Measurements from ENCODE around the gene KLHDC4. TPM values are rescaled to one million over a fixed set of nuclear protein-coding genes. Genes with fewer than 3 reads are reported as not detected.

Gene KLHDC4
- total RNA-seq, 6 experiments from 2014 or later = 18.4 to 23.7 (median 21.7) TPM

- TF ChIP-seq CTCF (IDR thresholded peaks at IDR 0.05) = no peak
- no peak overlapping the region for H3K27ac Mint-ChIP-seq
- no peak for DNase-seq
- peaks cover 9% of the 10 kb centered on the region for H3K27me3 Mint-ChIP-seq (ENCODE audit: insufficient read depth)
- H3K4me1 Mint-ChIP-seq (ENCODE audit: low read depth) = no peaks in the 10 kb centered on the region
- H3K9me3 Mint-ChIP-seq = no peaks in the 10 kb centered on the region
- H3K4me3 Mint-ChIP-seq = no peak overlapping the region
- H3K36me3 Mint-ChIP-seq (ENCODE audit: low read depth) = no peaks in the 10 kb centered on the region
Measured at GRCh38 chr16:87690911-87691685, 74.7 kb downstream of the KLHDC4 start.

- Mint-ChIP-seq H3K4me3 (no peak overlapping the region), H3K27me3 (ENCODE audit: insufficient read depth) (peaks cover 14% of the 10 kb centered on the region), H3K27ac (no peak overlapping the region), H3K36me3 (ENCODE audit: low read depth) (no peaks in the 10 kb centered on the region), H3K4me1 (ENCODE audit: low read depth) (no peaks in the 10 kb centered on the region), H3K9me3 (no peaks in the 10 kb centered on the region)
- DNase-seq = no peak
- TF ChIP-seq CTCF (IDR thresholded peaks at IDR 0.05) = no peak
Measured at GRCh38 chr16:87689956-87690465, 75.8 kb downstream of the KLHDC4 start.

- Mint-ChIP-seq H3K4me1 (ENCODE audit: low read depth) (no peaks in the 10 kb centered on the region), H3K36me3 (ENCODE audit: low read depth) (no peaks in the 10 kb centered on the region), H3K4me3 (no peak overlapping the region), H3K27ac (no peak overlapping the region), H3K9me3 (no peaks in the 10 kb centered on the region), H3K27me3 (ENCODE audit: insufficient read depth) (peaks cover 18% of the 10 kb centered on the region)
- TF ChIP-seq CTCF (IDR thresholded peaks at IDR 0.05) = no peak
- no peak for DNase-seq
Measured at GRCh38 chr16:87688876-87689815, 76.6 kb downstream of the KLHDC4 start.

- Mint-ChIP-seq H3K4me3 (no peak overlapping the region), H3K9me3 (no peaks in the 10 kb centered on the region), H3K27ac (no peak overlapping the region), H3K36me3 (ENCODE audit: low read depth) (no peaks in the 10 kb centered on the region), H3K4me1 (ENCODE audit: low read depth) (no peaks in the 10 kb centered on the region), H3K27me3 (ENCODE audit: insufficient read depth) (peaks cover 18% of the 10 kb centered on the region)
- TF ChIP-seq CTCF (IDR thresholded peaks at IDR 0.05) = no peak
- DNase-seq = no peak
Measured at GRCh38 chr16:87687998-87688529, 77.7 kb downstream of the KLHDC4 start.

- Mint-ChIP-seq H3K27ac (no peak overlapping the region), H3K4me3 (no peak overlapping the region), H3K27me3 (ENCODE audit: insufficient read depth) (peaks cover 18% of the 10 kb centered on the region), H3K9me3 (no peaks in the 10 kb centered on the region), H3K4me1 (ENCODE audit: low read depth) (peaks cover 4% of the 10 kb centered on the region), H3K36me3 (ENCODE audit: low read depth) (no peaks in the 10 kb centered on the region)
- no peak for TF ChIP-seq CTCF (IDR thresholded peaks at IDR 0.05)
- no peak for DNase-seq
Measured at GRCh38 chr16:87687126-87687910, 78.5 kb downstream of the KLHDC4 start.

Data from HFFc6 (cell line).